ENCODE measurements around the gene NAPB.
A peak's percentile ranks its signal among the peaks of the same experiment; 100 is the strongest.

Gene NAPB

GRCh38 chr20:23403751-23404150 lies 17.5 kb downstream of the NAPB start:
- no peak for DNase-seq

GRCh38 chr20:23401051-23401450 lies 20.2 kb downstream of the NAPB start:
- DNase-seq: no peak

DNA sequence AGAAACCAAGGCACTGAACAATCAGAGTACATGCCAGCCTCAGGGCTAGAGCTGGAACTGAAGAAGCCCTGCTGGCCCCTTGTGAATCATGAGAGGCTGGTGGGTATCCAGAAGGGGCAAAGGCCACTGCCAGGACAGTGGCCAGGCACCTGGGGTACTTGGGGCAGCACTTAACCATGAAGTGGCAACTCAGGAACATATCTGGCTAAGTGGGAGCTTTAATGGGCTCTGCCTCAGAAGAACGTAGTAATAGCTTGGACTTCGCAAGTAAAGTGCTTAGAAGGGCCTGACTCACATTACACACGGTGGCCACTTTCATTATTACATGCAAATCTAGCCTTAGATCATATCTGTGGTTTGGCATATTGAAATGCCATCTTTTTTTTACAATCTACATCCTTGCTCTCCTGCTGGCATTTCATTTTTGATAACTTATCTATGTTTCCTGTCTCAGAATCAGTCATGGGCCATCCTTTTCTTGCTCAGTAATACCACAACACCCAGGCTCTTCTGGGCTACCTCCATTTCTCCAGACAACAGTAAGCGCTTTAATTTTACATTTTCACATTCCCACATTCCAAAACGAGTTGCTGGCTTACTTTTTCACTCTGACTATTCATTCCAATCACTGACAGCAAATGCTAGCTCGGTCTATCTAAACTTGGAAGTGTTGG lies 21.6 kb downstream of the NAPB start:
- no peak for DNase-seq

DNA sequence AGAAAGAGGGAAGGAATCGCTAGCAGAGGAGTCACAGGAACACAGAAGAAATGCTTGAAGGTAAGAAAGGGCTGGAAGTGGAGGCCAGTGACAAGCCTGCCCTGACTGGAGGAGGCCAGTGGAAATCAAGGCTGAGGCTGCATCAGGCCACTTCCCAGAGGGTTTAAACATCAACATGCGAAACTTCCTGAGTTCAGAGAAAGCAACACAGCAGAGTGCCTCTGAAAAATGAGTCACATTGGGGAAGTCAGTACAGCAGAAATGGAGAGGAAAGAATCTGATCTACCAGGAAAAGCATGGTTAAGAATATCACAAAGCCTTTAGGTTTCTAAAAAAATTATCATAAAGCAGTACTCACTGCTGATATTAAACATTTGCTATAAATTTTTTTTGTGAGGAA lies 23.3 kb downstream of the NAPB start:
- peak; percentile 41 for DNase-seq

DNA sequence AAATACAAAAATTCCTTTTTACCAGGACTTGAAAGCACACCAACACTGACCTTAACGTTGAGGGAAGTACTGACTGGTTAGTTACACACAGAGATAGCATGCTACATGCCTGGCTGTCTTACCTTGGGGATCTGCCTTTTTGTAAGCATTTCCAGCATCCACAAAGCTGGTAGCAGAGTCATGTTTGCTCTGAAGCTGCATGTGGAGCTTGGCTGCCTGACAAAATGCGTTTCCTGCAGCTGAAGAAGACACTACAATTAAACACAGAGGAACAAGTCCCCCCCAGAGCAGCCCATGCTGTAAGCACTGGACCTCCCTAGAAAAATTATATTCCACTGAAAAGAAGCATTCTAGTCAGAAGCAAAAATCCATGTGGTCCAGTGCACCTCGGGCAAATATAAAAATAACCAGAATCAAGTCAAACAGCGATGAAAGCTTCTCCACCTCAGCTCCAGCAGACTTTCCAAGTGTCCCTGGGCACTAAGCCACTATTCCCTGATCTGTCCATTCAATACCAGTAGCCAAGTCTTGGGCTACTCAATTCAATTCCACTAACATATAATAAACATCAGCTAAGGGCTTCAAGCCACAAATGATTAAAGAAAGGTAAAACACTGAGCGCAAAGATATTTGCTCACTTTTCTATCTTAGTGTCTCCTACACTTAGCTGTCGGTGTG lies 24.2 kb downstream of the NAPB start:
- no peak for DNase-seq

DNA sequence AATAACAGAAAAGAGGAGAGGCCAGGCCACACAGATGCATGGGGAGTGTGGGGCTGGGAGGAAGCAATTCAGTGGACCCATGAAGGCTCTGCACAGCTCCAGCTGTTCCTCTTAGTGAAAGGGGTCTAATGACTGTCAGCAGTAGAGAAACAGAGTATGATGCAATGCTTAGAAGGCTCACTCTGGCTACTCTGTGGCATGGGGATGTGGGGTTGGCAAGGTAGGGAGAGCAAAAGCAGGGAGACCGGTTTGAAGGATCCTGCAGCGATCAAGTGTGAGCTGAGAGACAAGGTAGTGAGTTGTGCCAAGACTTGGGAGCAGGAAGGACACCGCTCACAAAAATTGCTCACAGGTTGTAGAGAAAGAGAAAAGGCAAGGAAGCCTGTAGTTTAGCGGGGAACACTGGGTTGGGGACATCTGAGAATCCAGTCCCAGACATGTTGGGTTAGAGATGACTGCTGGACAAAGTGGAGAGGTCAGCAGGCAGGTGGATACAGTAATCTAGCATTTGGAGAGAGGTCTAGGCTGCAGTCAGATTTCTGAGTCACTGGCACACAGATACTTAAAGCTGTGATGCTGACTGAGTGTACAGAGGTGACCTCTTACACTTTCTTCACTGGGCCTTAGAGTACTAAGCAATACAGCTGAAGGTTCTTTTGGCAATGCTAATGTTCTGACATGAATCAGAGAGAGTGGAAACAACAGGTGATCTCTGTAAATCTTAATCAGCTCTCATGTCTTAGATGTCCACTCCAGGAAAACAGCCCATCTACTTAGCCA lies 27.1 kb downstream of the NAPB start:
- no peak for DNase-seq

DNA sequence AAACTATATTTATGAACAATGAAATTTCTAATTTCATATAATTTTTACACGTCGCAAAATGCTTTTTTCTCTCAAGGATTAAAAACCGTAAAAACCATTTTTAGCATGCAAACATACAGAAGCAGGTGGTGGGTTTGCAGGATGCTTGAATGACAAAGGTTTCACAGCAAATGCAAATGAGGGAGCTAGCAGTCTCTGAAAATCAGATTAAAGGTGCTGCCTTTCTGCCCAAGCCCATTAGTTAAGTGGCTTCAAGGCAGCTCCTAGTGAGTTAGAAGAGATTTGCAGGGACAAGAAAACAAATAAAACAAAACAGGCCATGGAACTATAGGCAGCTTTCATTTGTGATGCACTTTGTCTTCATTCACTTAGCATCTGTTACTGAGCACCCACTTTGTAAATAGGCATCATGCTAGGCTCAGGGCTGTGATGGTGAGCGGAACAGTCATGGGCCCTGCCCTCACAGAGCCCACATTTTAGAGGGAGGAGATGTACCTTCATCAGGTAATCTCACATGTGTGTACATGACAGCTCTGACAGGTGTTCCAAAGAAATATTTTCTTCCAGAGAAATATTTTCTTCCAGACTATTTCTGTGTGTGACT lies 29.5 kb downstream of the NAPB start:
- no peak for DNase-seq

DNA sequence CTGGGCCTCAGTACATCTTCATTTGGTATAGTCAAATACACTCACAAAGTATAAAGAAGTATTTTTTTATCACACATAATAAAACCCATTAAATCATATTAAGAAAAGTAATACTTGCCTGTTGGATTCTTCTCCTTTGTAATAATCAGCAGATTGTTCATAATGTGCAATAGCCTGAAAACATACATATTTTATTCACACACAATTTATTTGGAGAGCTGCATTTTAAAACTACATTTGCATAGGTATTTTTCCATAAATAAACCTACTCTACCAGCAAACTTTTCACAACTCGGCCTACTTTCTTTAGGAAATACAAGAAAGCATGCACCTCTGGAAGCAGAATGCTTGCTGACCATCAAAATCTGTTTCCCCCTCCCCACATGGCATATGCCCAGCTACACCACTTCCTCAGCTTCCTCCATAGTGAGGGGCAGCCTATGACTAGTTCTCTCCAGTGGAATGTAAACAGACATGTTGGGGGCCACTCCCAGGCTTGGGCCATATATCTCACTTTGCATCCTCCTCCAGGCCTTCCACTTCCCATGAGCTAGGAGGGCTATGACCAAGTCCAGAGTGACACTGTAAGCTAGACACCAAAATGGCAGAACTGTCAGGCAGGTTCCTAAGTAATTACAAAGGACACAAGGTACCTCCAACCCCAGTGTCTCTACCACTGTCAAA lies 31.1 kb downstream of the NAPB start:
- no peak for DNase-seq

GRCh38 chr20:23387118-23387443 lies 34.2 kb downstream of the NAPB start:
- DNase-seq: no peak

GRCh38 chr20:23386304-23387117 lies 34.8 kb downstream of the NAPB start:
- DNase-seq: no peak

DNA sequence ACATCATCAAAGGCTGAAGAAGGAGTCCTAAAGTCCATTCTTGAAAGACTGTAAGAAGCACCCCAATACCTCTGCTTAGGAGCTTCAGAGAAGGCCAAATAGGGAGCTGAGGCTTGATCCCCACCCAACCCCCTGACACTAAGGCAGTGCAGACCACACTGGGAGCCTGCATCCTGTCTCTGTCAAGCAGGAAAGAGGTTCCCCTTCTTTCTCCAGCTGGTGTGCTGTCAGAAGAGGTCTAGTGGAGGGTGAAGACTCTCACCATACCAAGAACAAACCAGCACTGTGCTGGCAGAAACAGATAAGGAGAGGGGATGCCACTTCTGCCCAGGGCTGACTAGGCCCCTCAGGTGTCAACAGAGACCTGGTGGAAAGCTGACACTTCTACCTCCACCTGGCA lies 39.4 kb downstream of the NAPB start:
- DNase-seq: no peak

DNA sequence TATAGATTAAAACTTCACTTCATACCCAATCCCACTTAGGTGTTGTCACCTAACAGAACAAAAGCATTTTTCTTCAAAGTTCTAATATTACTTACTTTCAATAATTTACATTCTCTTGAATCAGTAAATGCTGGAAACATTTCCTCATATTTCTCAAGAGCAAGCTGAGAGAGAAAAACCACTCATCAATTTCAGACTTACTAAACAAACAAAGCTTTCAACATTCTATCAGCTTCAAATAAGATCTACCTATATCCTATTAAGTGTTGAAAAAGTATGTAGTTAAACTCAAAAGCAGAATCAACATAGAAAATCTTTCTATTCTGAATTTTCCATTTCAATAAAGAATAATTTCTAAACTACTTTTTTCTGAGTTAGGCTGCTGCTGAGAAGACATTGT lies 41.5 kb downstream of the NAPB start:
- no peak for DNase-seq

- DNase-seq: no peak
These were observed 45.5 kb downstream of the NAPB start for GRCh38 chr20:23375827-23376226.

GRCh38 chr20:23374441-23374840 lies 46.8 kb downstream of the NAPB start:
- no peak for DNase-seq

DNA sequence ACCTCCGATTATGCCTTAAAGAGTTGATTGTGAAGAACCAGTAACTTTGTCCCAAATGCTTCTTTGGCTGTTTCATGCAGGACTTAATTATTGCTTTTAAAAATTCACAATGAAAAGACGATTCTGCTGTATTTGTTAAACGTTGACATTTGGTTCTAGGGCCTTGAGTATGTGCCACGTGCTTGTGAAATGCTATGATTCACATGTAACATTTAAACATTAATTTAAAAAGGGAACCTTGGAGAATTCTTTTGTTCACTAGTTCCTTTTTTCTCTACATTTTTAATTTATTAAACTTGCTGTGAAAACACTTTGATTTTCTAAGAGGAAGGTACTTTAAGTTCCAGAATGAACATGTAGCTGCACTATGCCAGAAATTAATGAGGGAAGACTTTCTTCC lies 49.8 kb downstream of the NAPB start:
- no peak for DNase-seq

DNA sequence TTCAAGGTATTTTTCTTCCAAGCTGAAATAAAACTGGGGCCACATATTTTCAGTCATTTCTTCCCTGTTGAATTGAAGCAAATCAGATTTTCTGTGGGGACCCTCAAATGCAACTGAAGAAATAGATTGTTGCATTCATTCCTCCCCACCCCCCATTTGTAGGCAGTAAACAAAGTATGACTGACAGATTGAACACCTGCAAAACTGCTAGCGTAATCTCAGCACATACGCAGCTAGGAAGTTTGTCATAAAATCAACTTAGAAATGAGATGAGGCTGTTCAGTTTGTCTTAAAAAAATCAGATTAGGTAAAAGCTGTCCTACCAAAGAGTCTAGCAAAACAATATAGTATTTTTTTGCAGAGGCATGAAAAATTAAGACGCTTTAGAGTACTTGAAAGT lies 50.4 kb downstream of the NAPB start:
- DNase-seq: no peak

DNA sequence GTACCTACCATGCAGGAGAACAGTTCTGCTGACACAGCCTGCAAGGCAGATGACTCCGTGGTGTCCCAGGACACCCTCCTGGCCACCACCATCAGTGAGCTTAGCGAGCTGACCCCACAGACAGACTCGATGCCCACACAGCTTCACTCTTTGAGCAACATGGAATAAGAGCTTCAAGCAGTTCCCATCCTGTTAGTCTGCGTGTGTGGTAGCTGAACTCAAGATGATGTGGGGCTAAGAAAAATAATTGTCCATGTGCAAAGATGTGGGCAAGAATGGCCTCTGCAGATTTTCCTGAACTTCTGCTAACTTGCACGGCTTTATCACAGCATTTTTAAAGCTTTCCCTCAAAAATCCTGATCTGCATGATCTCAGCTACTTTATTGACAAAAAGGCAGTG lies 51.0 kb downstream of the NAPB start:
- no peak for DNase-seq

DNA sequence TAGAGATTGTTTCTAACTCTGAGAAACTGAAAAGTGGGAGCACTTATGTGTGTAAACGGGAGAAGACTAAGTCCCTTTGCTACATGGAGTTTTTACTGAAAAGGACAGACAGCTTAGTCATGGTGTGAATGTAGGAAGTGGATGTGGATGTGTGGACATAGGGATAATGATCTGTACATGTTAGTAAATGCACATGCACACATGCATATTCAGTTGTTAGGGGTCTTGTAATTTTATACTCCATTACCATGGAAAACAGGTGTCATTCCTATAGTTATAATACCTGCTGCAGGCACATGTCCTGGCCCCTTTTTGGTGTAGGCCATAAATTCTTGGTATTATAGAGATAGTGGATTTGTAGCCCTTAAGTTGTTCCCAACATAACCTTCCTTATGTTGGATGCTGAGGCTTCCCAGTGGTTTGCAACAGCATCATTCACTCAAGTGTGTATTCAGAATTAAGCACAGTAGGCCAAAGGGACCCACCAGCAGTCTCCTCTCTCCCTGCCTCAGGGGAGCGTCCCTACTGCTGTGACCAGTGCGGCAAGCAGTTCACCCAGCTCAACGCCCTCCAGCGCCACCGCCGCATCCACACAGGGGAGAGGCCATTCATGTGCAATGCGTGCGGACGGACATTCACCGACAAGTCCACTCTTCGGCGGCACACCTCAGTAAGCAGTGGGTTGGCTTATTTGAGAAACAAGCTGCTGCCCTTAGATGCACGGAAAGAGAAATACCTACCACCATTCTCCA lies 52.0 kb downstream of the NAPB start:
- DNase-seq: no peak

GRCh38 chr20:23368316-23369071 lies 52.8 kb downstream of the NAPB start:
- no peak for DNase-seq

DNA sequence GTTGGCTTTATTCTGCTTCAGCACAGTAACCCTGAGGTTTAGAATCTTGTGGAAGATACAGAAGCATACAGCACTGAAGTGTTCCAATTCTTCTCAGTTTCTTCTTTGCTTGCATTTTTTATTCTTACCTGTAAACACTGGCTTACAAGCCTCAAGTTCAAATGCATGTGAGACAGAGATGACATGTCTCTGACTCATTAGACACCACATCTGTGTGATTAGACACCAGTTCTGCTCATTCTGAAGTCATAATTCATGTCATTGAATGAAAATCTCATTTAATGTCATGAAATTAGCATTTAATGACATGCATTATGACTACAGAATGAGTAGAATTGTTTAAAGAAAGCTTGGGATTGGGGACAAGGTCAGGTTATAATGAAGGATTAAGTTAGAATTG lies 53.5 kb downstream of the NAPB start:
- no peak for DNase-seq

DNA sequence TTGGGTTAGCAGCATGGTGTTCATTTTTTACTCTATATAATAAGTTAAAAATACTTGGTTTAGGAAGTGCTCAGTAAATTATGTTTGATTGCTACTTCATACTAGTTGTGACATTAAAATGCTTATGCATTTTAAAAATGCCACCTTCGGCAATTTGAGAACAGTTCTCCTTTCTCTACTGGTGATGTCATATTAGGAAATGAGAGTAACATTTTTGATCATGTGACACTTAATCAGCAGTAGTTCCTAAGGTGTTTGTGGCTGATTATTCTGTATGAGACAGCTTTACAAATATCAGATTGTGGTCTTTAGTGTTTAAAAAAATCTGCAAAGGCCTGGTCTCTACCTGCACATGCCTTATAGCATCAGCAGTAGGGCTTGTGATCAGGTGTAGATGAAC lies 54.9 kb downstream of the NAPB start:
- DNase-seq: no peak

All from GF-D8 (cell line).